Measurements from ENCODE around the gene DLST. TPM values are rescaled to one million over a fixed set of nuclear protein-coding genes. Genes with fewer than 3 reads are reported as not detected.
A peak's percentile ranks its signal among the peaks of the same experiment; 100 is the strongest.

The DLST gene
- total and polyA plus RNA-seq, 11 donors: 75.7 to 251 (median 190) TPM

- H3K27ac ChIP-seq: peak overlapping the region; percentile 59 to 94 (median 83)
- peaks cover 0 to 64% (median 47%) of the 10 kb centered on the region in 12 donors for H3K4me1 ChIP-seq
- whole genome bisulfite sequencing, 4 donors: 21 to 28% (median 27%) methylated on average over 12 to 13 of the region's 13 CpGs
- peak; percentile 63 to 85 (median 76) for DNase-seq
- peak overlapping the region in 1 of 12 donors; percentile 41 for H3K4me3 ChIP-seq
- intact Hi-C loops (cut with DNase I): loop anchor here in 7 of 10 donors (1.0 to 10.0 kb wide), 6 partner anchors 36 to 143 kb away; partner anchors contain the start of genes ZC2HC1C (in 2 of the 7), ACYP1 (in 1 of the 7) and EIF2B2 (in 1 of the 7)
- no peaks in the 10 kb centered on the region for H3K9me3 ChIP-seq
- TF ChIP-seq POLR2A (IDR thresholded peaks at IDR 0.05): no peak
- peaks cover 0 to 27% (median 9%) of the 10 kb centered on the region in 9 donors for H3K36me3 ChIP-seq
- ATAC-seq: peak; percentile 11 to 57 (median 44)
- H3K27me3 ChIP-seq: no peaks in the 10 kb centered on the region
These were observed 60.0 kb downstream of the DLST start for GRCh38 chr14:74941676-74942097.

DNA sequence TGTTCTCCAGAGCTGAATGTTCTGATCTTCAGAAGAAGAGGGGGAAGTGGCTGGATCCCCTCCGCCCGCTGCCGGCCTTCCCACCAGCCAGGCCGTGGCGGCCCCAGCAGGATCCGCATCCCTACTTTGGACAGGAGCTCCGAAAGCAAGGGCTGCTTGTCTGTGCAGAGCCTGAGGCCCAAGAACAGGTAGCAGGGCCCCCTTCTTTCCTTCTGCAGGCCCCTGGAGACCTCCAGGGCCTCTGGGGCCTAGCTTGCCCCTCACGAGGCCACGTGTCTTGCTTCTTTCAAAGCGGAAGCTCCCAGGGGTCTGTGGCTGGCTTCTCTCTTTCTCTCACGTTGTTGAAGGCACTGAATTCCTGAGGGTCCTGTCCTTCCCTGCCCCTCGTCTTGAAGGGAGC, 60.5 kb downstream of the DLST start:
- ATAC-seq: no peak
- intact Hi-C loops (cut with DNase I): loop anchor here in 5 of 10 donors (5.0 to 10.0 kb wide), 4 partner anchors 63 to 143 kb away; partner anchors contain the start of genes ACYP1 (in 1 of the 5), EIF2B2 (in 1 of the 5) and ZC2HC1C (in 1 of the 5)

GRCh38 chr14:74942608-74943007, 60.9 kb downstream of the DLST start:
- intact Hi-C loops (cut with DNase I): loop anchor here in 5 of 10 donors (5.0 to 10.0 kb wide), 4 partner anchors 62 to 142 kb away; partner anchors contain the start of genes ACYP1 (in 1 of the 5), EIF2B2 (in 1 of the 5) and ZC2HC1C (in 1 of the 5)
- 91 to 93% (median 92%) methylated on average over 10 to 11 of the region's 11 CpGs for WGBS, 4 donors
- TF ChIP-seq, protein P1, sequence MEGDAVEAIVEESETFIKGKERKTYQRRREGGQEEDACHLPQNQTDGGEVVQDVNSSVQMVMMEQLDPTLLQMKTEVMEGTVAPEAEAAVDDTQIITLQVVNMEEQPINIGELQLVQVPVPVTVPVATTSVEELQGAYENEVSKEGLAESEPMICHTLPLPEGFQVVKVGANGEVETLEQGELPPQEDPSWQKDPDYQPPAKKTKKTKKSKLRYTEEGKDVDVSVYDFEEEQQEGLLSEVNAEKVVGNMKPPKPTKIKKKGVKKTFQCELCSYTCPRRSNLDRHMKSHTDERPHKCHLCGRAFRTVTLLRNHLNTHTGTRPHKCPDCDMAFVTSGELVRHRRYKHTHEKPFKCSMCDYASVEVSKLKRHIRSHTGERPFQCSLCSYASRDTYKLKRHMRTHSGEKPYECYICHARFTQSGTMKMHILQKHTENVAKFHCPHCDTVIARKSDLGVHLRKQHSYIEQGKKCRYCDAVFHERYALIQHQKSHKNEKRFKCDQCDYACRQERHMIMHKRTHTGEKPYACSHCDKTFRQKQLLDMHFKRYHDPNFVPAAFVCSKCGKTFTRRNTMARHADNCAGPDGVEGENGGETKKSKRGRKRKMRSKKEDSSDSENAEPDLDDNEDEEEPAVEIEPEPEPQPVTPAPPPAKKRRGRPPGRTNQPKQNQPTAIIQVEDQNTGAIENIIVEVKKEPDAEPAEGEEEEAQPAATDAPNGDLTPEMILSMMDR (IDR thresholded peaks at IDR 0.05): no peak
- TF ChIP-seq POLR2A (IDR thresholded peaks at IDR 0.05): no peak
- H3K27me3 ChIP-seq: no peaks in the 10 kb centered on the region
- H3K9me3 ChIP-seq: no peaks in the 10 kb centered on the region
- H3K36me3 ChIP-seq: peaks cover 0 to 33% (median 15%) of the 10 kb centered on the region in 9 donors
- peaks cover 0 to 69% (median 52%) of the 10 kb centered on the region in 12 donors for H3K4me1 ChIP-seq
- DNase-seq: peak in 1 of 5 donors; percentile 63
- H3K4me3 ChIP-seq: peak overlapping the region in 1 of 12 donors; percentile 41
- H3K27ac ChIP-seq: peak overlapping the region; percentile 59 to 94 (median 83)
- no peak for ATAC-seq

More for the DNA sequence above, 60.5 kb downstream of the DLST start:
- H3K27me3 ChIP-seq: no peaks in the 10 kb centered on the region
- H3K27ac ChIP-seq: peak overlapping the region; percentile 59 to 94 (median 83)
- H3K4me1 ChIP-seq: peaks cover 0 to 69% (median 51%) of the 10 kb centered on the region in 12 donors
- H3K9me3 ChIP-seq: no peaks in the 10 kb centered on the region
- no peak for TF ChIP-seq POLR2A (IDR thresholded peaks at IDR 0.05)
- TF ChIP-seq, protein P1 (IDR thresholded peaks at IDR 0.05): no peak
- 76 to 89% (median 83%) methylated on average over 12 of the region's 12 CpGs for WGBS, 4 donors
- peak overlapping the region in 1 of 12 donors; percentile 41 for H3K4me3 ChIP-seq
- peaks cover 0 to 30% (median 10%) of the 10 kb centered on the region in 9 donors for H3K36me3 ChIP-seq
- DNase-seq: peak in 1 of 5 donors; percentile 67

- no peaks in the 10 kb centered on the region for H3K27me3 ChIP-seq
- no peak for ATAC-seq
- TF ChIP-seq, protein P1 (IDR thresholded peaks at IDR 0.05): peak in 10 of 12 donors; percentile 2 to 51 (median 42)
- no peak for TF ChIP-seq POLR2A (IDR thresholded peaks at IDR 0.05)
- peaks cover 0 to 55% (median 37%) of the 10 kb centered on the region in 12 donors for H3K4me1 ChIP-seq
- peaks cover 0 to 48% (median 30%) of the 10 kb centered on the region in 9 donors for H3K36me3 ChIP-seq
- H3K4me3 ChIP-seq: no peak overlapping the region
- no peaks in the 10 kb centered on the region for H3K9me3 ChIP-seq
- DNase-seq: no peak
- intact Hi-C loops (cut with DNase I): loop anchor here in 8 of 10 donors (5.0 to 10.0 kb wide), 9 partner anchors 33 to 139 kb away; partner anchors contain the start of genes EIF2B2 (in 4 of the 8), ZC2HC1C (in 2 of the 8) and ACYP1 (in 1 of the 8)
- WGBS, 4 donors: 68 to 83% (median 73%) methylated on average over 14 to 17 of the region's 17 CpGs
- H3K27ac ChIP-seq: peak overlapping the region in 1 of 12 donors; percentile 37
These were observed 63.6 kb downstream of the DLST start for GRCh38 chr14:74945261-74945851.
